HL-60 (cell line): ENCODE results near the gene SPEN.

Experiments
- DNase-seq, 2 experiments: peaks; one replicate each; pipeline ENCODE4 v3.0.0-alpha.2; 2010 to 2020; ENCODE audit warnings: low read depth in 1 of 2, low spot score in 1 of 2
- H3K27ac ChIP-seq: fragments of 250-450 bp; sonication (Bioruptor Pico); replicated peaks from 2 replicates; pipeline ENCODE4 v1.5.1; 2020; ENCODE audit warnings: mild to moderate bottlenecking, moderate library complexity
- H3K27me3 ChIP-seq: fragments of 250-450 bp; sonication (Bioruptor Pico); 2 replicates; pipeline ENCODE4 v1.5.1; 2021; ENCODE audit warnings: mild to moderate bottlenecking, moderate library complexity; ENCODE audit not compliant: insufficient read depth, poor library complexity, severe bottlenecking
- H3K4me3 ChIP-seq: replicated peaks from 2 replicates; pipeline ENCODE4 v1.5.1; 2011; ENCODE audit warnings: mild to moderate bottlenecking, control low read depth, low read length; ENCODE audit not compliant: insufficient read depth
- CTCF ChIP-seq: IDR thresholded peaks from one replicate; pipeline ENCODE4 v1.5.1; 2011; ENCODE audit warnings: low read length, control low read depth, inconsistent platforms; ENCODE audit not compliant: insufficient read depth
- GABPA ChIP-seq: IDR thresholded peaks from 2 replicates; pipeline ENCODE4 v1.6.1; 2012; ENCODE audit warnings: low read depth
- POLR2AphosphoS5 ChIP-seq: IDR thresholded peaks from 2 replicates; pipeline ENCODE4 v1.6.1; 2012; ENCODE audit warnings: low read depth
- SPI1 ChIP-seq: IDR thresholded peaks from 2 replicates; pipeline ENCODE4 v1.6.1; 2012; ENCODE audit warnings: low read depth, mild to moderate bottlenecking, borderline replicate concordance
- TF ChIP-seq, protein P1 (sequence below): IDR thresholded peaks from 2 replicates; pipeline ENCODE4 v1.6.1; 2012; ENCODE audit warnings: low read depth; ENCODE audit not compliant: insufficient replicate concordance

The SPEN gene

GRCh38 chr1:15970911-15971310, 123.4 kb downstream of the SPEN start:
- H3K4me3 ChIP-seq = no peak overlapping the region
- H3K27ac ChIP-seq = no peak overlapping the region
- TF ChIP-seq POLR2AphosphoS5 = no peak
- no peak for TF ChIP-seq CTCF
- TF ChIP-seq, protein P1, sequence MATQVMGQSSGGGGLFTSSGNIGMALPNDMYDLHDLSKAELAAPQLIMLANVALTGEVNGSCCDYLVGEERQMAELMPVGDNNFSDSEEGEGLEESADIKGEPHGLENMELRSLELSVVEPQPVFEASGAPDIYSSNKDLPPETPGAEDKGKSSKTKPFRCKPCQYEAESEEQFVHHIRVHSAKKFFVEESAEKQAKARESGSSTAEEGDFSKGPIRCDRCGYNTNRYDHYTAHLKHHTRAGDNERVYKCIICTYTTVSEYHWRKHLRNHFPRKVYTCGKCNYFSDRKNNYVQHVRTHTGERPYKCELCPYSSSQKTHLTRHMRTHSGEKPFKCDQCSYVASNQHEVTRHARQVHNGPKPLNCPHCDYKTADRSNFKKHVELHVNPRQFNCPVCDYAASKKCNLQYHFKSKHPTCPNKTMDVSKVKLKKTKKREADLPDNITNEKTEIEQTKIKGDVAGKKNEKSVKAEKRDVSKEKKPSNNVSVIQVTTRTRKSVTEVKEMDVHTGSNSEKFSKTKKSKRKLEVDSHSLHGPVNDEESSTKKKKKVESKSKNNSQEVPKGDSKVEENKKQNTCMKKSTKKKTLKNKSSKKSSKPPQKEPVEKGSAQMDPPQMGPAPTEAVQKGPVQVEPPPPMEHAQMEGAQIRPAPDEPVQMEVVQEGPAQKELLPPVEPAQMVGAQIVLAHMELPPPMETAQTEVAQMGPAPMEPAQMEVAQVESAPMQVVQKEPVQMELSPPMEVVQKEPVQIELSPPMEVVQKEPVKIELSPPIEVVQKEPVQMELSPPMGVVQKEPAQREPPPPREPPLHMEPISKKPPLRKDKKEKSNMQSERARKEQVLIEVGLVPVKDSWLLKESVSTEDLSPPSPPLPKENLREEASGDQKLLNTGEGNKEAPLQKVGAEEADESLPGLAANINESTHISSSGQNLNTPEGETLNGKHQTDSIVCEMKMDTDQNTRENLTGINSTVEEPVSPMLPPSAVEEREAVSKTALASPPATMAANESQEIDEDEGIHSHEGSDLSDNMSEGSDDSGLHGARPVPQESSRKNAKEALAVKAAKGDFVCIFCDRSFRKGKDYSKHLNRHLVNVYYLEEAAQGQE = no peak
- no peak for TF ChIP-seq GABPA
- no peak for TF ChIP-seq SPI1
- H3K27me3 ChIP-seq = no peaks in the 10 kb centered on the region
- DNase-seq = no peak

DNA sequence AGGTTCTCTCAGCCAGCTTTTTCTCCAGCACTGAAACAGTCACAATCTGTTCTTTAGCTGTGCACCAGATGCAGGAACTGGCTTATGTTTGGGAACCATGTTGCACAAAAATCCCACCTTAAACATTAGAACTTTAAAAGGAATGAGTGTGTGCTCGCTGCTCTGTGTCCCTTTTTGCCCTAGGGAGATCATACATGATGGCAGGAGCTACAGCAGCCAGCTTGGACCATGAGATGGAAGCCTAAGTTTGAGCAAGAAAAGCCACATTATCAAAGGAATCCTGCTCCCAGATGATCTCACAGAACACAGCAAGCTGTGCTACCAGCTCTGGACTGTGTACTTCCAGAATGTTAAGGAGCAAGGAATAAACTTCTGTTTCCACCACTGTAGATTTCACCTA, 124.9 kb downstream of the SPEN start:
- no peak for TF ChIP-seq SPI1
- no peak for TF ChIP-seq CTCF
- TF ChIP-seq, protein P1 = no peak
- no peak for TF ChIP-seq POLR2AphosphoS5
- TF ChIP-seq GABPA = no peak
- no peak overlapping the region for H3K27ac ChIP-seq
- DNase-seq = no peak

GRCh38 chr1:15973772-15974171, 126.3 kb downstream of the SPEN start:
- Histone ChIP-seq H3K27ac (no peak overlapping the region), H3K4me3 (no peak overlapping the region), H3K27me3 (no peaks in the 10 kb centered on the region)
- TF ChIP-seq SPI1 (no peak), GABPA (no peak), CTCF (no peak)
- DNase-seq = no peak

More for the DNA sequence above, 124.9 kb downstream of the SPEN start:
- Histone ChIP-seq H3K27me3 (no peaks in the 10 kb centered on the region), H3K4me3 (no peak overlapping the region)

DNA sequence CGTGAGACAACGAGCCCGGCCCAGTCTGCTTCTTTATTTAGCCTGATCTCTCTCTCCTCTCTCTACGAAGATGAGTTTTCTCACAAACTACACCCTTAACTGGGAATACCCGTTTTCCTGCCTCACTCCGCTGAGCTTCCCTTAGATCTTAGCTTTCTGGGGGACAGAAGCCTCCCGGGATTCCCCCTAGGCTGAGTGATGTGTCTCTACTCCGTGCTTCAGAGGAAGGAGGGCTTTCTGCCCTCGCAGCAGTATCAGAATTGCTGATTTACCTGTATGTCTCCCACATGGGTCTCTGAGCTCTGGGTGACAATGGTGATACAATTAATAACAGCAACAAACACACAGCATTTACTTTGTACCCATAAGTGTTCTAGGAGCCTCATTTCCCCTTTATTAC, 127.3 kb downstream of the SPEN start:
- Histone ChIP-seq H3K27me3 (no peaks in the 10 kb centered on the region), H3K4me3 (peak overlapping the region; percentile 91), H3K27ac (no peak overlapping the region; the same call in 1 of the 2 replicates)
- DNase-seq = no peak
- TF ChIP-seq POLR2AphosphoS5 (no peak), SPI1 (no peak)
